DMS 273 (cell line): Measurements from ENCODE around the gene F11.
"Not testable (repeated sequence)": the region's sequence is repeated elsewhere in the genome, so short reads cannot be mapped to it uniquely, and the experiment has no call there.

ENCODE experiments used
- DNase-seq: peaks from one replicate; lab custom pipeline; 2025; ENCODE audit not compliant: unreplicated experiment; lab: John Stamatoyannopoulos, UW

The F11 gene

GRCh38 chr4:186265683-186266652 lies at the start of gene F11:
F11 (plus strand) TSS chr4:186266189; CDS start chr4:186267137, 948 bp downstream.
- no peak for DNase-seq

- DNase-seq, result peak; percentile 66
These were observed 49.4 kb upstream of the F11 start for GRCh38 chr4:186216465-186217024.

GRCh38 chr4:186217733-186218293 lies 48.2 kb upstream of the F11 start:
- no peak for DNase-seq

GRCh38 chr4:186221624-186222023 lies 44.4 kb upstream of the F11 start:
- DNase-seq, result no peak

- no peak for DNase-seq
These were observed 40.1 kb upstream of the F11 start for GRCh38 chr4:186225848-186226247.

- no peak for DNase-seq
These were observed 39.3 kb upstream of the F11 start for GRCh38 chr4:186226521-186227189.

- peak; percentile 18 for DNase-seq
These were observed 38.8 kb upstream of the F11 start, which contains the start of gene KLKB1 for GRCh38 chr4:186227221-186227620. KLKB1 (plus strand) TSS chr4:186227507; CDS start chr4:186228196, 689 bp downstream.

GRCh38 chr4:186227744-186228513 lies 38.1 kb upstream of the F11 start:
- DNase-seq, result no peak

GRCh38 chr4:186228514-186228894 lies 37.5 kb upstream of the F11 start:
- DNase-seq, result no peak

- DNase-seq, result no peak
These were observed 31.6 kb upstream of the F11 start for GRCh38 chr4:186234367-186234766.

- no peak for DNase-seq
These were observed 29.9 kb upstream of the F11 start for GRCh38 chr4:186236126-186236525.

GRCh38 chr4:186240452-186240847 lies 25.5 kb upstream of the F11 start:
- DNase-seq, result no peak

GRCh38 chr4:186240848-186241491 lies 25.0 kb upstream of the F11 start:
- DNase-seq, result no peak

- no peak for DNase-seq
These were observed 24.4 kb upstream of the F11 start for GRCh38 chr4:186241616-186242015.

- DNase-seq, result not testable (repeated sequence)
These were observed 24.0 kb upstream of the F11 start for GRCh38 chr4:186242031-186242430.

GRCh38 chr4:186243331-186243730 lies 22.7 kb upstream of the F11 start:
- no peak for DNase-seq

- DNase-seq, result no peak
These were observed 21.2 kb upstream of the F11 start for GRCh38 chr4:186244835-186245234.

GRCh38 chr4:186247062-186247752 lies 18.8 kb upstream of the F11 start:
- DNase-seq, result not testable (repeated sequence)

- no peak for DNase-seq
These were observed 17.3 kb upstream of the F11 start for GRCh38 chr4:186248643-186249042.
